Uterus (tissue), 2 donors: ENCODE data around the gene EXTL2.
"Not testable (repeated sequence)": the region's sequence is repeated elsewhere in the genome, so short reads cannot be mapped to it uniquely, and the experiment has no call there.

ENCODE experiments used
- POLR2A ChIP-seq, 2 donors: fragments of 450-650 bp; IDR thresholded peaks; one replicate each; pipeline ENCODE4 v1.6.1; 2016; ENCODE audit warnings: antibody characterized with exemption in 2 of 2, mild to moderate bottlenecking in 1 of 2, moderate library complexity in 1 of 2
- TF ChIP-seq, protein P1 (sequence below), 4 experiments: fragments of 200-600 bp in 2 of 4; fragments of 450-650 bp in 2 of 4; sonication (generic) in 2 of 4; IDR thresholded peaks; one replicate each; pipeline ENCODE4 v1.5.1; 2016 to 2019; ENCODE audit warnings: antibody characterized with exemption in 4 of 4, mild to moderate bottlenecking in 2 of 4, moderate library complexity in 1 of 4

GRCh38 chr1:100825666-100826065, 69.0 kb downstream of the EXTL2 start:
- TF ChIP-seq, protein P1, sequence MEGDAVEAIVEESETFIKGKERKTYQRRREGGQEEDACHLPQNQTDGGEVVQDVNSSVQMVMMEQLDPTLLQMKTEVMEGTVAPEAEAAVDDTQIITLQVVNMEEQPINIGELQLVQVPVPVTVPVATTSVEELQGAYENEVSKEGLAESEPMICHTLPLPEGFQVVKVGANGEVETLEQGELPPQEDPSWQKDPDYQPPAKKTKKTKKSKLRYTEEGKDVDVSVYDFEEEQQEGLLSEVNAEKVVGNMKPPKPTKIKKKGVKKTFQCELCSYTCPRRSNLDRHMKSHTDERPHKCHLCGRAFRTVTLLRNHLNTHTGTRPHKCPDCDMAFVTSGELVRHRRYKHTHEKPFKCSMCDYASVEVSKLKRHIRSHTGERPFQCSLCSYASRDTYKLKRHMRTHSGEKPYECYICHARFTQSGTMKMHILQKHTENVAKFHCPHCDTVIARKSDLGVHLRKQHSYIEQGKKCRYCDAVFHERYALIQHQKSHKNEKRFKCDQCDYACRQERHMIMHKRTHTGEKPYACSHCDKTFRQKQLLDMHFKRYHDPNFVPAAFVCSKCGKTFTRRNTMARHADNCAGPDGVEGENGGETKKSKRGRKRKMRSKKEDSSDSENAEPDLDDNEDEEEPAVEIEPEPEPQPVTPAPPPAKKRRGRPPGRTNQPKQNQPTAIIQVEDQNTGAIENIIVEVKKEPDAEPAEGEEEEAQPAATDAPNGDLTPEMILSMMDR (IDR thresholded peaks at IDR 0.05), result not testable (repeated sequence)
- not testable (repeated sequence) for TF ChIP-seq POLR2A (IDR thresholded peaks at IDR 0.05)
